Amygdala (tissue), 56 donors: ENCODE measurements around the gene PTGIS.

Experiments
- DNase-seq, 56 donors: peaks; one replicate each; lab custom pipeline; 2025; lab: John Stamatoyannopoulos, UW

PTGIS gene

GRCh38 chr20:49597825-49598395, 30.0 kb upstream of the PTGIS start:
- no peak for DNase-seq

GRCh38 chr20:49595811-49596561, 28.0 kb upstream of the PTGIS start:
- DNase-seq: no peak

- no peak for DNase-seq
Measured at GRCh38 chr20:49595346-49595745, 27.4 kb upstream of the PTGIS start.

- DNase-seq: no peak
Measured at GRCh38 chr20:49594931-49595315, 27.0 kb upstream of the PTGIS start.

- DNase-seq: no peak
Measured at GRCh38 chr20:49594143-49594930, 26.4 kb upstream of the PTGIS start.

- DNase-seq: no peak
Measured at GRCh38 chr20:49593466-49594142, 25.7 kb upstream of the PTGIS start.

GRCh38 chr20:49592120-49592519, 24.2 kb upstream of the PTGIS start:
- no peak for DNase-seq

GRCh38 chr20:49591217-49591865, 23.4 kb upstream of the PTGIS start:
- no peak for DNase-seq

- no peak for DNase-seq
Measured at GRCh38 chr20:49590163-49591017, 22.5 kb upstream of the PTGIS start.

- DNase-seq: no peak
Measured at GRCh38 chr20:49589747-49590146, 21.8 kb upstream of the PTGIS start.

GRCh38 chr20:49587111-49587570, 19.2 kb upstream of the PTGIS start:
- DNase-seq: no peak

GRCh38 chr20:49585585-49586245, 17.8 kb upstream of the PTGIS start:
- no peak for DNase-seq

GRCh38 chr20:49584418-49585382, 16.8 kb upstream of the PTGIS start:
- DNase-seq: no peak

GRCh38 chr20:49583669-49584417, 15.9 kb upstream of the PTGIS start:
- no peak for DNase-seq

- DNase-seq: no peak
Measured at GRCh38 chr20:49583343-49583668, 15.4 kb upstream of the PTGIS start.

- no peak for DNase-seq
Measured at GRCh38 chr20:49582413-49583334, 14.7 kb upstream of the PTGIS start.
